Trophoblast cell (in vitro differentiated cells and primary cell): ENCODE data around the gene FAM174B.
A peak's percentile ranks its signal among the peaks of the same experiment; 100 is the strongest.

Experiments used
- DNase-seq, 2 donors: peaks; one replicate each; pipeline ENCODE4 v3.0.0-alpha.2; 2016
- H2AFZ ChIP-seq: 2 replicates; pipeline ENCODE4 v1.6.1; 2013; ENCODE audit warnings: low read length, moderate library complexity, mild to moderate bottlenecking; ENCODE audit not compliant: insufficient read depth, poor library complexity
- H2AK5ac ChIP-seq: 2 replicates; pipeline ENCODE4 v1.6.1; 2013; ENCODE audit warnings: mild to moderate bottlenecking, low read length
- H2BK120ac ChIP-seq: 2 replicates; pipeline ENCODE4 v1.6.1; 2013; ENCODE audit warnings: low read length, mild to moderate bottlenecking, moderate library complexity; ENCODE audit not compliant: insufficient read depth, poor library complexity
- H2BK12ac ChIP-seq: 2 replicates; pipeline ENCODE4 v1.6.1; 2013; ENCODE audit warnings: mild to moderate bottlenecking, low read length, moderate library complexity
- H2BK5ac ChIP-seq: 2 replicates; pipeline ENCODE4 v1.6.1; 2013; ENCODE audit warnings: low read length, low read depth, moderate library complexity, mild to moderate bottlenecking; ENCODE audit not compliant: poor library complexity
- H3K14ac ChIP-seq: 2 replicates; pipeline ENCODE4 v1.6.1; 2013; ENCODE audit warnings: mild to moderate bottlenecking, low read length
- H3K18ac ChIP-seq: 2 replicates; pipeline ENCODE4 v1.6.1; 2013; ENCODE audit warnings: mild to moderate bottlenecking, low read length
- H3K23ac ChIP-seq: 2 replicates; pipeline ENCODE4 v1.6.1; 2013; ENCODE audit warnings: low read length
- H3K27ac ChIP-seq: 2 replicates; pipeline ENCODE4 v1.5.1; 2013; ENCODE audit warnings: low read depth, mild to moderate bottlenecking, inconsistent platforms, low read length, moderate library complexity
- H3K27me3 ChIP-seq: 2 replicates; pipeline ENCODE4 v1.6.1; 2013; ENCODE audit warnings: inconsistent platforms, mild to moderate bottlenecking, low read length, moderate library complexity; ENCODE audit not compliant: insufficient read depth
- H3K36me3 ChIP-seq, 2 experiments: 1 replicate in 1 of 2; 2 replicates in 1 of 2; pipeline ENCODE4 v1.6.1; 2013; ENCODE audit warnings: low read length in 2 of 2, mild to moderate bottlenecking in 2 of 2, moderate library complexity in 1 of 2; ENCODE audit not compliant: insufficient read depth in 2 of 2, control insufficient read depth in 1 of 2
- H3K4ac ChIP-seq: 2 replicates; pipeline ENCODE4 v1.6.1; 2013; ENCODE audit warnings: low read depth, mild to moderate bottlenecking, low read length, moderate library complexity
- H3K4me1 ChIP-seq, 2 experiments: 1 replicate in 1 of 2; 2 replicates in 1 of 2; pipeline ENCODE4 v1.6.1; 2013; ENCODE audit warnings: low read length in 2 of 2, mild to moderate bottlenecking in 2 of 2, moderate library complexity in 1 of 2; ENCODE audit not compliant: insufficient read depth in 2 of 2, control insufficient read depth in 1 of 2
- H3K4me2 ChIP-seq: 2 replicates; pipeline ENCODE4 v1.6.1; 2013; ENCODE audit warnings: inconsistent platforms, mild to moderate bottlenecking, low read length, moderate library complexity
- H3K4me3 ChIP-seq: 2 replicates; pipeline ENCODE4 v1.5.1; 2013; ENCODE audit warnings: mild to moderate bottlenecking, low read depth, low read length, inconsistent platforms
- H3K79me1 ChIP-seq: one replicate; pipeline ENCODE4 v1.6.1; 2013; ENCODE audit warnings: low read length
- H3K79me2 ChIP-seq: 2 replicates; pipeline ENCODE4 v1.6.1; 2013; ENCODE audit warnings: low read length, mild to moderate bottlenecking; ENCODE audit not compliant: control insufficient read depth, insufficient read depth, poor library complexity
- H3K9ac ChIP-seq: 2 replicates; pipeline ENCODE4 v1.6.1; 2013; ENCODE audit warnings: mild to moderate bottlenecking, low read length
- H3K9me3 ChIP-seq: 2 replicates; pipeline ENCODE4 v1.6.1; 2013; ENCODE audit warnings: low read depth, mild to moderate bottlenecking, control low read depth, inconsistent platforms, low read length; ENCODE audit not compliant: insufficient read depth
- H4K12ac ChIP-seq: 2 replicates; pipeline ENCODE4 v1.6.1; 2013; ENCODE audit warnings: low read depth, mild to moderate bottlenecking, low read length, moderate library complexity
- H4K8ac ChIP-seq: 2 replicates; pipeline ENCODE4 v1.6.1; 2013; ENCODE audit warnings: low read depth, mild to moderate bottlenecking, low read length, moderate library complexity
- H4K91ac ChIP-seq: one replicate; pipeline ENCODE4 v1.6.1; 2013; ENCODE audit warnings: low read depth, mild to moderate bottlenecking, low read length, moderate library complexity
- WGBS: extraction: QIAGEN DNeasy Blood & Tissue Kit; methylation state at CpG from one replicate; pipeline ENCODE4 v1.1.7; 2013; ENCODE audit warnings: missing lambda C conversion rate; ENCODE audit not compliant: insufficient read length, insufficient coverage; ENCODE audit errors: extremely low coverage; 5-methylcytosine and 5-hydroxymethylcytosine counted together

The FAM174B gene

DNA sequence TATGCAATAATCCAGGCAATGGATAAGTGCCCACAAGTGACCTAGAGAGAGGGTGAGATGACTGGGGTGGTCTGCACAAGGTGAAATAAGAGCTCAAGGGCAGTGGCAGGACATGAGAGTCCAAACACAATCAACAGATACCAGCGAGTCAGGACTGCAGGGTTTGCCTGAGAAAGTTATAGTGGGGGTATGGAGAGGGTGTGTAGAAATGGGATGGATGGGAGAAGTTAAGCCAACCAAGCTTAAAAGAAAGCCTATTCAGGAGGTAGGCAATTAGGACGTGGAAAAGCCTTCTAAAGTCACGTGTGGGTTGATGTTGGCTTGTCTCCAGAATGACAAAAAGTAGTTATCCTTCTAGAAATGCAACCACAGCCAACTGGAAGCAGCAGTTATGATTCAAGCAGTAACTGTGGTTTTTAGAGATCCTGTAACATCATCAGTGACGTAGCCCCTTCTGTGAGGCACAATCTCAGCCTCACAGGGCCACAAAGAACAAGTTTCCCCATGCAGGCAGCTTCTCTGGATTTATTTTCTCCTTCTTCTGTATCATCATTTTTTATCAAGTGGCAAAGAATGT is 56.1 kb downstream of the FAM174B start:
- Histone ChIP-seq H3K14ac (no peak overlapping the region), H3K4ac (no peak overlapping the region), H3K9me3 (no peaks in the 10 kb centered on the region), H3K4me1 (no peaks in the 10 kb centered on the region), H3K4me3 (no peak overlapping the region), H4K8ac (no peak overlapping the region), H2BK5ac (no peak overlapping the region), H3K4me2 (no peak overlapping the region), H2AFZ (no peak overlapping the region), H2BK120ac (no peak overlapping the region), H3K9ac (no peak overlapping the region), H4K91ac (no peak overlapping the region), H2BK12ac (no peak overlapping the region), H2AK5ac (no peak overlapping the region), H3K23ac (no peak overlapping the region), H3K18ac (no peak overlapping the region), H3K27me3 (no peaks in the 10 kb centered on the region), H3K36me3 (no peaks in the 10 kb centered on the region), H3K79me1 (no peaks in the 10 kb centered on the region), H4K12ac (no peak overlapping the region), H3K27ac (no peak overlapping the region), H3K79me2 (no peaks in the 10 kb centered on the region)
- no peak for DNase-seq
- WGBS = no CpG with 5 or more reads among the region's 4 CpGs

DNA sequence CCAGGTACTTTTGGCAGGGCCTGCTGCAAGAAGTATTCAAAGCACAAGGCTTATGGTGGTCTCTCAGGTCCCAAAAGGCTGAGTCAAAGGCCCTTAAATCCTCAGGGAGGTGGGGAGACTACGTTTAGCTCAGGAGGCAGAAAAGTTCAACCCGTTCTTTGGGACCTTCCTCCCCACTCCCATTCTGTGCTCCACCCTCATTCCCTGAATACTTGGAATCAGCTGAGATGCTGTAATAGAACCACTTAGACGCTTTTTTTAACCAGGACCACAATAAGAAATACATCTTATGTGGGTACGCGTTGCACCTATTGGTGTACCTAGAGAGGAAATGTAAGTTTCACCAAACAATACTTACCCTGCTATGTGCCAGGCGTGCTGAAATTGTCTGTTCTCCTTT is 58.0 kb downstream of the FAM174B start:
- H3K27me3 ChIP-seq = no peaks in the 10 kb centered on the region
- no peak overlapping the region for H2BK12ac ChIP-seq
- no peak overlapping the region for H3K4me2 ChIP-seq
- no peak overlapping the region for H2AFZ ChIP-seq
- H2BK120ac ChIP-seq = no peak overlapping the region
- H3K4me3 ChIP-seq = no peak overlapping the region
- no peak overlapping the region for H2AK5ac ChIP-seq
- H4K91ac ChIP-seq = no peak overlapping the region
- no peak overlapping the region for H4K12ac ChIP-seq
- no peak overlapping the region for H2BK5ac ChIP-seq
- no peaks in the 10 kb centered on the region for H3K79me1 ChIP-seq
- H3K18ac ChIP-seq = no peak overlapping the region
- H3K4ac ChIP-seq = no peak overlapping the region
- no peaks in the 10 kb centered on the region for H3K79me2 ChIP-seq
- no peak overlapping the region for H4K8ac ChIP-seq
- no peak overlapping the region for H3K23ac ChIP-seq
- DNase-seq = no peak
- H3K27ac ChIP-seq = no peak overlapping the region
- no CpG with 5 or more reads among the region's 6 CpGs for WGBS
- H3K36me3 ChIP-seq = no peaks in the 10 kb centered on the region
- no peak overlapping the region for H3K14ac ChIP-seq
- H3K9ac ChIP-seq = no peak overlapping the region
- H3K4me1 ChIP-seq = no peaks in the 10 kb centered on the region
- no peaks in the 10 kb centered on the region for H3K9me3 ChIP-seq

DNA sequence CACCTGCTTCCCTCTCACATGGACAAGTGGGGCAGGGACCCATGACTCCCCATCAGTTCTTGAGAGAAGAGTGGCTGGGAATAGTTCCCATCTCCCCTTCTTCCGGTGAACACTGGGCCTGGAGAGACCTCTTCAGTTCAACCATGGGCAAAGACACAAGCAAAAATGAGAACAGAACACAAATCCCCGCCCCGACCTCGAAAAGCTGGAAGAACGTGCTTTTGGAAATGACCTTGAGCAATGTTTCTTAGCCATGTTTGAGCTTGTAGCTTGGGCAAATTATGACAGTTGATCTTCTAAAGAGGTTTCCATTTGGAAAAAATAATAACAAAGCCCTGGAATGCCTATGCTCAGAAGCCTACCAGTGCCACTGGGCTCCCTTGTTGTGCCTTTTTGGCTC is 59.0 kb downstream of the FAM174B start:
- peak in 1 of 2 donors; percentile 12 for DNase-seq
- Histone ChIP-seq H3K4ac (no peak overlapping the region), H3K4me2 (no peak overlapping the region), H2BK12ac (no peak overlapping the region), H3K9me3 (no peaks in the 10 kb centered on the region), H4K8ac (no peak overlapping the region), H3K4me1 (no peaks in the 10 kb centered on the region), H3K27ac (no peak overlapping the region), H3K23ac (no peak overlapping the region), H3K27me3 (no peaks in the 10 kb centered on the region), H3K36me3 (no peaks in the 10 kb centered on the region), H3K18ac (no peak overlapping the region), H2BK5ac (no peak overlapping the region), H3K9ac (no peak overlapping the region), H3K79me1 (no peaks in the 10 kb centered on the region), H3K79me2 (no peaks in the 10 kb centered on the region), H4K12ac (no peak overlapping the region), H4K91ac (no peak overlapping the region), H2BK120ac (no peak overlapping the region), H2AK5ac (no peak overlapping the region), H3K14ac (no peak overlapping the region), H3K4me3 (no peak overlapping the region), H2AFZ (no peak overlapping the region)
- no CpG with 5 or more reads among the region's 5 CpGs for WGBS

DNA sequence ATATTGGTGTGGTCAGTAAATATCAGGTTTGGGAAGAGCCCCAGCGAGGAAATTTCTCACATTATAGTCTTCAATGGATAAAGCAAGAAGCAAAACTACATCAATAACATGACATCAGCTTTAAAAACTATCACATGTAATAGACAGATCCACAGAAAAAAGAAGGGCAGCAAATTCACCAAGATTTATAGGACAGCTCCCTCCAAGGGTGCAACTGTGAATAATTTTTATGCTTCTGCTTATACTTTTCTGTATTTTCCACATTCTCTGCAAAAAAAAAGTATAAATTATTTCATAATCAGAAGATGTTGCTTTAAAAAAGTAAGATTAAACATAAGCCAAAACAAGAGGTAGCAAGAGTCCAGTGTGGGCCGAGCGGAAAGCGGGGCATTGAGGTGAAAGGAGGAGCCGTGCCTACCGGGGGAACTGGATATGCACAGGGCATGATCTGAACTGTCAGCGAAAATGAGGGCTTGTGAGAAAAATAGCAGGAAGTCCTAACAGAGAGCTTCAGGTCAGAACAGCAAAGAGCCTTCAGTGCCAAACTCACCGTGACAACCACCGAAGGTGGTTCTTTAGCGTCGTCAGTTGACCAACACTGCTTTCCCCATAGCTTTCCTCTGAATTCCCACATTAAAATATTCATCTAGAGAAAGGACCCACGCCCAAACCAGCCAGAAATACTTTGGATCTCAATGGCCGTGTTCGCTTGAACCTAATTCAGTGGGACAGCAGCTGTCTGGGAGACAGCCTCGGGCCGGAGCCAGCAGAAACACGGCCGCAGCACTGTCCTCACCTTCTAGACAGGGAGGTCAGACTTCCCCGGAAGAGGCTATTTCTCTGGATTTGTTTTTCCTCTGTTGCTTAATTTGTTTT is 59.8 kb downstream of the FAM174B start:
- no peak overlapping the region for H3K4me3 ChIP-seq
- no peaks in the 10 kb centered on the region for H3K79me2 ChIP-seq
- no peaks in the 10 kb centered on the region for H3K36me3 ChIP-seq
- H3K4me1 ChIP-seq = no peaks in the 10 kb centered on the region
- no peak overlapping the region for H3K4ac ChIP-seq
- no peak overlapping the region for H3K4me2 ChIP-seq
- H4K12ac ChIP-seq = no peak overlapping the region
- H2AK5ac ChIP-seq = no peak overlapping the region
- H3K27ac ChIP-seq = no peak overlapping the region
- H2AFZ ChIP-seq = no peak overlapping the region
- H2BK12ac ChIP-seq = no peak overlapping the region
- no peaks in the 10 kb centered on the region for H3K27me3 ChIP-seq
- no peaks in the 10 kb centered on the region for H3K79me1 ChIP-seq
- H2BK5ac ChIP-seq = no peak overlapping the region
- H3K14ac ChIP-seq = no peak overlapping the region
- WGBS = no CpG with 5 or more reads among the region's 19 CpGs
- no peak overlapping the region for H2BK120ac ChIP-seq
- no peak overlapping the region for H3K9ac ChIP-seq
- H4K8ac ChIP-seq = no peak overlapping the region
- DNase-seq = no peak
- H3K23ac ChIP-seq = no peak overlapping the region
- no peaks in the 10 kb centered on the region for H3K9me3 ChIP-seq
- no peak overlapping the region for H4K91ac ChIP-seq
- no peak overlapping the region for H3K18ac ChIP-seq
